Suppressor macrophage treated with lipopolysaccharide for 4 hours (primary cell): ENCODE results near the gene CCDC171.
"Not testable (repeated sequence)": the region's sequence is repeated elsewhere in the genome, so short reads cannot be mapped to it uniquely, and the experiment has no call there.

Experiments used
- DNase-seq: peaks from one replicate; pipeline ENCODE4 v3.0.0-alpha.2; 2020

The CCDC171 gene

DNA sequence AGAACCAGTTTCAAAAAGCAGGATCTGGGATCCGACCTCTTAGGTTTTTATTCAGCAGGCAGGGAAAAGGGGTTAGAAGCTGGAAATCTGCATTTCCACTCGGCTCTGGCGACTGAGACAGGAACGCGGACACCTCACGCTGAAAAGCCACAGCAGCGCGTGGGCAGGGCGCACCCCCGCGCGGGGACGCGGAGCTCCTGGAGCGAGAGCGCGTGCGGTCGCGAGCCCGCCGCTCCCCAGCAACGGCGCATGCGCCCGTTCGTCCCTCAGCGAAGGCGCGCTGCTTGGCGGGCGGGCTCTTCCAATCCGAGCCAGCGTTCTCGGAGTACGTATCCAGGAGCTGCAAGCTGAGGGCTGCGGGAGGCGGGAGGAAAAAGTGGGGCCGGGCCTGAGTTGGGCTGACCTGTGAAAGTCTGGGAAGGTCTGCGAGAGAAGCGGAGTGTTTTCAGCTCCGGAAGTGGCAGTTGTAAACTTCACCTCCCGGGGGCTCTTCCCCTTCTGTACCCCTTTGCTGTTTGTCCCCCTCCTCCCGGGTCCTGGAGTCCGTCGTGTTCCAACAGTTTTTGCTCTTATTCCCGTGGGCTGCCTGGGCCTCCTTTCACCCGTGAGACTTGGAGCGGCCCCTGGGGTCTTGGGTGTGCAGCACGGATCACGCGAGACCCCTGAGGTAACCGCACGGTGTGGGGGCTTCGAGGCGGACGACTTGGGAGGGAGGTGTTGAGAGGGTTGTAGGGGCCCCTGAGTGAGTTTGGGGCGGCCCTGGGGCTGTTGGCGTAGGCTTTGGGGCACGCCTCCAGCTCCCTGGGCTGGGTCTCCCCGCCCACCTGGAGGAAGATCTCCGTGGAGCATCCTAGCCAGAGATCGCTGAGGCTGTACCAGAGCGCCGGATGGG, at the start of gene CCDC171:
TSS of gene CCDC171 (plus strand) at position 408 of the 892 bp plus-strand sequence. CDS start 11,046 bp downstream, outside the sequence.
- peak; percentile 96 for DNase-seq

DNA sequence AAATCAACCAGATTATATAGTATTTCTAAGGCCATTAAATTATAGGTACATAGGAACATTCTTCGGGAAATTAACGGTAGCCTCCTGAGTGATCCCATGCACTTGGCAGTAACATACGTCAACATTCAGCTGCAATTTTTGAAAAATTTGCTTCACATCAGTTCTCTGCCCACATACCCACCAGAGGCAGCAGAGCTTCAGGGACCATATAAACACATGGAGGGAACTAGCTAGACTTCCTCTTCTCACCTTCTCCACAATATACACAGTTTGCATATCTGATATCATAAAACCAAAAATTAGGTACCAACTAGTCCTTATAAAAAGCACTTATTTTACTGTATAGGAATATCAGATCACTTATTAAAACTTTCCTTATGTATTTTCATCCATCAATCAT, 46.9 kb upstream of the CCDC171 start:
- peak; percentile 6 for DNase-seq

GRCh38 chr9:15509931-15510788, 42.7 kb upstream of the CCDC171 start:
- DNase-seq = peak; percentile 12

GRCh38 chr9:15510789-15511575, 41.9 kb upstream of the CCDC171 start, which contains the start of gene PSIP1:
Gene PSIP1, minus strand, starts transcription at chr9:15510970. Its CDS starts 782 bp downstream, at chr9:15510188.
- DNase-seq = peak; percentile 79

DNA sequence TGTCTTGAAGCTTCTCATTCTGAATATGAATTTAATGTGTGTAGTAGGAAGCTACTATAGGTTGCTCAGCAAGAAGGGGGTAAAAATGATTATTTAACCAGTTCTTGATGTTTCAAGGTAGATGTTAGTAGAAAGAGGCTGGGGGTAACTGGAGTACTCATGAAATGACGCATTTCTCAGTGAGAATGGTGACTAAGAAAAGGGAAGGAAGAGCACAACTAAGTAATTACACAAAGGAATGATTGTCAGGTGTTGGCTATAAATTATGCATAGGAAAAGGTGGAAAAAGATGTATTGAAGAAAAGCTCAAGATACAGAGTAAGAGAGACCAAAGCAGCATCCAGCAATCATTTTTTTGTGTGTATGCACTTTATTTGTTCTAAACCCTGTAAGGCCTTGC, 40.6 kb upstream of the CCDC171 start:
- DNase-seq = no peak

GRCh38 chr9:15512889-15513288, 40.0 kb upstream of the CCDC171 start:
- DNase-seq = no peak

DNA sequence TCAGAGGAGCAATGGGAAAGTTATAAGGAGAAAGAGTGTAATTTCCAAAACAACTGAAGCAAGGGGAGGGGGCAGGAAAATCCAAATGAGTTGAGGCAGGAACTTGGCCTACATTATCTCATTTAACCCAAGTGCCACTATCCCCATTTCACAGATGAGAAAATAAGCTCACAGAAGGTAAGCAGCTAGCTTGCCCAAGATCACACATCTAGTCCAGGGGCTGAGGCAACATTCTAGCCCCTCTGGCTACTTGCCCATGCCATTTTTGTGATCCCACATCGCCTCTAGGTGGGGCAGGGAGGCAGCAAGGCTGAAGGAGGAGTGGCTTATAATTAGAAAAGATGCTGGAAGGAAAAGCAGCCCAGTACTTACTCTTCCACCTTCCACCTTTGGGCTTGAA, 39.5 kb upstream of the CCDC171 start:
- DNase-seq = no peak

GRCh38 chr9:15519831-15520230, 33.0 kb upstream of the CCDC171 start:
- DNase-seq = no peak

DNA sequence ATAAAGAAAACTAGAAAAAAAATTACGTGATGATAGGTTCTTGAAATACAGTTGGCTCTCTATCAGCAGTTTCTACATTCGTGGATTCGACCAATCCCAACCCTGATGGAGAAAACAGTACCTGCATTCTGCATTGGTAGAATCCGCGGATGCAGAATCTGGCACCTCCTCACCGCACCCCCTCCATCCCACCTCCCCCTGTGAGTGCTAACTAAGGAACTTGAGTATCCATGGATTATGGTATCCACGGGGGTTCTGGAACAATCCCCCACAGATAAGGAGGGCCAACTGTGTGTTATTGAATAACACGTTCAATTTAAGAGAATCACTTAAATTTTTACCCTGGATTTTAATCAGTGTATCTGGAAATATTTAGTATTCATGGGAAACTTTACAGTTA, 31.6 kb upstream of the CCDC171 start:
- no peak for DNase-seq

- DNase-seq = no peak
Observed at GRCh38 chr9:15522130-15522755, 30.6 kb upstream of the CCDC171 start.

GRCh38 chr9:15524845-15525455, 27.9 kb upstream of the CCDC171 start:
- no peak for DNase-seq

GRCh38 chr9:15525958-15526357, 26.9 kb upstream of the CCDC171 start:
- DNase-seq = no peak

GRCh38 chr9:15527035-15527434, 25.8 kb upstream of the CCDC171 start:
- not testable (repeated sequence) for DNase-seq

GRCh38 chr9:15529566-15530324, 23.1 kb upstream of the CCDC171 start:
- peak; percentile 13 for DNase-seq

DNA sequence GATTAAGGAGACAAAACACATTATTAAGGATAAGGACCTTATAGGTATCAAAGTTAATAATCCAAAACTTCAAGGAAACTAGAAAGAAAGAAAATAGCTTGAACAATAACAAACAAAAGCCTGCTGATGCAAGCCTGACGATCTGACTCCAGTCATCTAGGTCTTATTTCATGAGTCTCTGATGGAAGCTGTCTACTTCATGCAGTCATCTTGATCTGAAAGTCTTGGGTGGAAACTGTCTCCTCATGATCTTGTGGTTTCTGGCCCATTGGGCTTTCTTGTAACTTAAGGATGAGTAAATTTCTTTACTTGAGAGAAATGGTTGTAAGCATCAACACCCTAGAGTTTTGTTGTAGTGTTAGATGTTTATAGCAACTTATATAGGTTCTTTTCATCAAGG, 21.5 kb upstream of the CCDC171 start:
- no peak for DNase-seq

DNA sequence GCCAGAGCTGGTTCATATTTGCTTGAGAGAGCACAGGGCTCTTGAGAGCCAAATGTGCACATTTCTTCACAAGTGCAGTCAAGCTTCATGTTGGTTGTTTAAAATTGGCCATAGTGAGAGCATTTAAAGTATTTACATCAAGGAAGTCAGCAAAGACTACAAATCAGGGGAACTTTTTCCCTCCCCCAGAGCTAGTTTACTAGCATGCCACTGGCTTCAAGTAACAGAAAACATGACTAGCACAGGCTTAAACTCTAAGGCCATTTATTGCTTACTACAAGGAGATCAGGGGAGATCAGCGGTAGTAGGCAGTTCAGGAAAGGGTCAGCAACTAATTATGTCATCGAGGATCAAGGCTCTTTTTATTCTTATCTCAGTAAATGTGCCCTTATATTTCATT, 11.0 kb upstream of the CCDC171 start:
- no peak for DNase-seq

- no peak for DNase-seq
Observed at GRCh38 chr9:15542624-15543023, 10.2 kb upstream of the CCDC171 start.

GRCh38 chr9:15543047-15543813, 9.6 kb upstream of the CCDC171 start:
- DNase-seq = peak; percentile 59

GRCh38 chr9:15549611-15550010, 3.2 kb upstream of the CCDC171 start:
- no peak for DNase-seq

DNA sequence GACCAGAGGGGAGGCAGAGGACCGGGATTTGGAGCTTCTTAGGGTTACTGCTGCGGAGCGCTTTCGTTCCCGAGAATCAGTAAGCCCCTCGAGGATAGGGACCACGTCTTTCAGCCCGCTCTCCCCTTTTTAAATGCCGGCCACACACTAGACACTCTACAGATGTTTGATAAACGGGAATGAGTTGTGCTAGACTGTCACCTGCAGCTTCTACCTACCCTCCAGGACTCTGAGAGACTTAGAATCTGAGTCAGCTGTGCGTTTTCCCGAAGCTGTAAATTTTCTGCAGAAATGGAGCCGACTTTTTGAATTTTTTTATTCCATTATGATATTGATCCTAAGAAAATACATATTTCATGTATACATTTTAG, 670 bp downstream of the CCDC171 start:
- no peak for DNase-seq
